ENCODE measurements around the gene NUDT22. TPM values are rescaled to one million over a fixed set of nuclear protein-coding genes. Genes with fewer than 3 reads are reported as not detected.
"Not testable (repeated sequence)": the region's sequence is repeated elsewhere in the genome, so short reads cannot be mapped to it uniquely, and the experiment has no call there.

NUDT22 gene
- polyA plus RNA-seq, 1 donor (not counting 4 experiments of a cell fraction or from before 2014, with no cell fraction given) = 31.1 TPM

GRCh38 chr11:64245797-64246620 lies 19.9 kb downstream of the NUDT22 start:
- Histone ChIP-seq H3K36me3 (ENCODE audit: control insufficient read depth in 2 of 2, extremely low read depth in 1 of 2, insufficient read depth in 2 of 2, low read length in 2 of 2) (peaks cover 6 to 14% of the 10 kb centered on the region in 2 experiments), H3K79me2 (ENCODE audit: control insufficient read depth, insufficient read depth, low read length) (peaks cover 26% of the 10 kb centered on the region), H3K4me2 (ENCODE audit: control insufficient read depth, extremely low read depth, insufficient read depth, low read depth, low read length) (peak overlapping the region; percentile 85), H4K20me1 (ENCODE audit: control insufficient read depth, extremely low read depth, insufficient read depth, low read length) (no peaks in the 10 kb centered on the region), H3K27me3 (ENCODE audit: control insufficient read depth, extremely low read depth, insufficient read depth, low read length) (no peaks in the 10 kb centered on the region), H3K4me3 (ENCODE audit: control insufficient read depth in 2 of 3, extremely low read depth in 1 of 3, insufficient read depth in 2 of 3, low read depth in 1 of 3, low read length in 3 of 3) (peak overlapping the region; percentile 73 to 88 (median 86)), H3K4me1 (ENCODE audit: control insufficient read depth, extremely low read depth, insufficient read depth, low read length) (peaks cover 36% of the 10 kb centered on the region), H3K9me1 (ENCODE audit: control insufficient read depth, extremely low read depth, insufficient read depth, low read length) (no peaks in the 10 kb centered on the region), H3K27ac (ENCODE audit: control insufficient read depth, insufficient read depth, low read length) (peak overlapping the region; percentile 88), H2AFZ (ENCODE audit: control insufficient read depth, low read length) (no peak overlapping the region), H3K9ac (ENCODE audit: control insufficient read depth, extremely low read depth, insufficient read depth, low read length) (peak overlapping the region; percentile 95), H3K9me3 (ENCODE audit: control insufficient read depth, low read depth, low read length) (no peaks in the 10 kb centered on the region)
- dilution Hi-C loops (cut with MboI; ENCODE audit: extremely low pct_ligation_motif_present, low sequenced_read_pairs) = no loop called here
- FAIRE-seq (no peak), DNase-seq (ENCODE audit: low read depth, low spot score) (peak; percentile 99)
- no peak for TF ChIP-seq CTCF (optimal IDR thresholded peaks at IDR 0.05 in 1 of 3, IDR thresholded peaks at IDR 0.05 in 1 of 3, conservative IDR thresholded peaks at IDR 0.05 in 1 of 3; ENCODE audit: extremely low read depth in 1 of 3, insufficient read depth in 2 of 3, low read length in 3 of 3)
- TF ChIP-seq EZH2 (IDR thresholded peaks at IDR 0.05; ENCODE audit: low read length) = no peak

GRCh38 chr11:64246621-64246870 lies 20.5 kb downstream of the NUDT22 start:
- H3K9me3 ChIP-seq (ENCODE audit: control insufficient read depth, low read depth, low read length); H2AFZ ChIP-seq (ENCODE audit: control insufficient read depth, low read length); H3K27me3 ChIP-seq (ENCODE audit: control insufficient read depth, extremely low read depth, insufficient read depth, low read length); H3K9me1 ChIP-seq (ENCODE audit: control insufficient read depth, extremely low read depth, insufficient read depth, low read length); H3K4me2 ChIP-seq (ENCODE audit: control insufficient read depth, extremely low read depth, insufficient read depth, low read depth, low read length); dilution Hi-C loops (cut with MboI; ENCODE audit: extremely low pct_ligation_motif_present, low sequenced_read_pairs); H4K20me1 ChIP-seq (ENCODE audit: control insufficient read depth, extremely low read depth, insufficient read depth, low read length); DNase-seq (ENCODE audit: low read depth, low spot score); FAIRE-seq: not testable (repeated sequence)
- peak overlapping the region; percentile 95 for H3K9ac ChIP-seq (ENCODE audit: control insufficient read depth, extremely low read depth, insufficient read depth, low read length)
- peak overlapping the region in 1 of 3 experiments; percentile 88 for H3K4me3 ChIP-seq (ENCODE audit: control insufficient read depth in 2 of 3, extremely low read depth in 1 of 3, insufficient read depth in 2 of 3, low read depth in 1 of 3, low read length in 3 of 3)
- H3K27ac ChIP-seq (ENCODE audit: control insufficient read depth, insufficient read depth, low read length) = peak overlapping the region; percentile 88
- H3K36me3 ChIP-seq (ENCODE audit: control insufficient read depth in 2 of 2, extremely low read depth in 1 of 2, insufficient read depth in 2 of 2, low read length in 2 of 2) = peaks cover 6 to 14% of the 10 kb centered on the region in 2 experiments
- peaks cover 27% of the 10 kb centered on the region for H3K79me2 ChIP-seq (ENCODE audit: control insufficient read depth, insufficient read depth, low read length)
- peaks cover 36% of the 10 kb centered on the region for H3K4me1 ChIP-seq (ENCODE audit: control insufficient read depth, extremely low read depth, insufficient read depth, low read length)
